Renal cortex interstitium (tissue), 15 donors: Measurements from ENCODE around the gene MAP3K8. TPM values are rescaled to one million over a fixed set of nuclear protein-coding genes. Genes with fewer than 3 reads are reported as not detected.

Experiments
- DNase-seq, 11 donors: peaks; one replicate each; pipeline ENCODE4 v3.0.0-alpha.2; 2013; ENCODE audit warnings: low read depth in 9 of 11, low spot score in 4 of 11; ENCODE audit errors: extremely low read depth in 1 of 11
- long read RNA-seq, 16 experiments: transcript quantifications; one replicate each; lab custom pipeline, GENCODE V29; 2026
- polyA plus RNA-seq, 3 donors: library from polyadenylated mRNA; unstranded; fragments of 120-200 nt; gene quantifications; one replicate each; pipeline ENCODE4 v1.2.1, GENCODE V29; 2013; ENCODE audit not compliant: insufficient read length in 3 of 3

MAP3K8 gene
- 10 to 100 TPM in 1 of 3 donors, 1 to 10 TPM in 2; 6.5 to 10.9 (median 8.8) TPM for polyA plus RNA-seq
- long read RNA-seq, donor 1: 0 reads
- long read RNA-seq, donor 2: 0 reads
- long read RNA-seq, donor 3: 0 reads
- long read RNA-seq, donor 4, partial matches to known transcripts: 0 of 1 reads
- long read RNA-seq, donor 4, other reads (novel, unspliced or antisense): 0 of 1 reads
- long read RNA-seq, donor 5: 0 reads
- long read RNA-seq, donor 6: 0 reads
- long read RNA-seq, donor 7: 0 reads
- long read RNA-seq, donor 8: 0 reads
- long read RNA-seq, donor 9: 0 reads
- long read RNA-seq, donor 10, partial matches to known transcripts: 0 of 1 reads
- long read RNA-seq, donor 10, other reads (novel, unspliced or antisense): 0 of 1 reads
- long read RNA-seq, donor 11, partial matches to known transcripts: 0 of 1 reads
- long read RNA-seq, donor 11, other reads (novel, unspliced or antisense): 0 of 1 reads
- long read RNA-seq, donor 12: 0 reads
- long read RNA-seq, donor 13: 0 reads
- long read RNA-seq, donor 14: 0 reads
- long read RNA-seq, donor 15: 0 reads
- long read RNA-seq, donor 16, partial matches to known transcripts: 0 of 3 reads
- long read RNA-seq, donor 16, other reads (novel, unspliced or antisense): 0 of 3 reads

GRCh38 chr10:30433730-30434272, at the start of gene MAP3K8:
TSS of gene MAP3K8 (plus strand) at chr10:30434184. CDS start at chr10:30438939, 4,755 bp downstream.
- peak; percentile 59 to 88 (median 78) for DNase-seq

- DNase-seq: peak in 2 of 11 donors; percentile 31
Measured at GRCh38 chr10:30384701-30385201, 49.2 kb upstream of the MAP3K8 start.

GRCh38 chr10:30386801-30387588, 47.0 kb upstream of the MAP3K8 start:
- DNase-seq: no peak

GRCh38 chr10:30387646-30388243, 46.2 kb upstream of the MAP3K8 start:
- no peak for DNase-seq

- DNase-seq: no peak
Measured at GRCh38 chr10:30389543-30389942, 44.4 kb upstream of the MAP3K8 start.

GRCh38 chr10:30390207-30390606, 43.8 kb upstream of the MAP3K8 start:
- DNase-seq: no peak

- no peak for DNase-seq
Measured at GRCh38 chr10:30391266-30391665, 42.7 kb upstream of the MAP3K8 start.

GRCh38 chr10:30392564-30392990, 41.4 kb upstream of the MAP3K8 start:
- peak in 6 of 11 donors; percentile 47 to 68 (median 54) for DNase-seq

GRCh38 chr10:30396293-30396692, 37.7 kb upstream of the MAP3K8 start:
- DNase-seq: no peak

- no peak for DNase-seq
Measured at GRCh38 chr10:30396698-30397097, 37.3 kb upstream of the MAP3K8 start.

- no peak for DNase-seq
Measured at GRCh38 chr10:30398193-30398592, 35.8 kb upstream of the MAP3K8 start.

GRCh38 chr10:30398788-30399187, 35.2 kb upstream of the MAP3K8 start:
- DNase-seq: no peak

- no peak for DNase-seq
Measured at GRCh38 chr10:30403494-30403893, 30.5 kb upstream of the MAP3K8 start.

GRCh38 chr10:30404540-30404939, 29.4 kb upstream of the MAP3K8 start:
- no peak for DNase-seq

GRCh38 chr10:30411263-30411662, 22.7 kb upstream of the MAP3K8 start:
- DNase-seq: no peak

GRCh38 chr10:30412901-30413300, 21.1 kb upstream of the MAP3K8 start:
- DNase-seq: no peak

GRCh38 chr10:30413996-30414576, 19.9 kb upstream of the MAP3K8 start:
- DNase-seq: peak in 3 of 11 donors; percentile 44 to 60 (median 56)

- no peak for DNase-seq
Measured at GRCh38 chr10:30415593-30415992, 18.4 kb upstream of the MAP3K8 start.
